DOHH2 (cell line): ENCODE data around the gene MGAT5.

Experiments used
- EZH2phosphoT487 ChIP-seq: fragments of 200-600 bp; sonication (generic); IDR thresholded peaks from 2 replicates; pipeline ENCODE4 v1.6.1; 2017; ENCODE audit warnings: borderline replicate concordance, mild to moderate bottlenecking, antibody characterized with exemption, low read length, moderate library complexity, mixed read lengths
- TF ChIP-seq, protein P1 (sequence below): fragments of 200-600 bp; sonication (generic); IDR thresholded peaks from one replicate; pipeline ENCODE4 v1.5.1; 2014; ENCODE audit warnings: antibody characterized with exemption, mild to moderate bottlenecking, low read depth, low read length; ENCODE audit not compliant: poor library complexity, severe bottlenecking

DNA sequence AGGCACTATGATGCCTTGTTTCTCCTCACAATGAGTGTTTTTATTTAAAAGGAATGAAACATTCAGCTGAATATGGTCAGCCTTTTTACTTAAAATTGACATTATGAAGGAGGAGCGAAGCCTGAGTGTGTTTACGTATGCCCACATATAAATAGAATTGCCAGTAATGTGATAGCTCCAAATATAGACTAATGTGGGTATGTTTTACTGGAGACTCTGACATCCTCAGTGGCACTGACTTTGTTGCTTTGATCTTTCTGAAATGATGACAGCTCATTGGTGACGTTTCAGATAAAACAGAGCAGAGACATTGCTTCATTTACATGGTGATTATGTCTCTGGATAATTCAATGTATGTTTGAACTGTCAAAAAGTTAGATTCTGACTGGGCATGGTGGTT lies 167.0 kb downstream of the MGAT5 start:
- TF ChIP-seq, protein P1, sequence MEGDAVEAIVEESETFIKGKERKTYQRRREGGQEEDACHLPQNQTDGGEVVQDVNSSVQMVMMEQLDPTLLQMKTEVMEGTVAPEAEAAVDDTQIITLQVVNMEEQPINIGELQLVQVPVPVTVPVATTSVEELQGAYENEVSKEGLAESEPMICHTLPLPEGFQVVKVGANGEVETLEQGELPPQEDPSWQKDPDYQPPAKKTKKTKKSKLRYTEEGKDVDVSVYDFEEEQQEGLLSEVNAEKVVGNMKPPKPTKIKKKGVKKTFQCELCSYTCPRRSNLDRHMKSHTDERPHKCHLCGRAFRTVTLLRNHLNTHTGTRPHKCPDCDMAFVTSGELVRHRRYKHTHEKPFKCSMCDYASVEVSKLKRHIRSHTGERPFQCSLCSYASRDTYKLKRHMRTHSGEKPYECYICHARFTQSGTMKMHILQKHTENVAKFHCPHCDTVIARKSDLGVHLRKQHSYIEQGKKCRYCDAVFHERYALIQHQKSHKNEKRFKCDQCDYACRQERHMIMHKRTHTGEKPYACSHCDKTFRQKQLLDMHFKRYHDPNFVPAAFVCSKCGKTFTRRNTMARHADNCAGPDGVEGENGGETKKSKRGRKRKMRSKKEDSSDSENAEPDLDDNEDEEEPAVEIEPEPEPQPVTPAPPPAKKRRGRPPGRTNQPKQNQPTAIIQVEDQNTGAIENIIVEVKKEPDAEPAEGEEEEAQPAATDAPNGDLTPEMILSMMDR = no peak
- no peak for TF ChIP-seq EZH2phosphoT487
